HuH-7 (cell line): ENCODE data around the gene DGCR8.

ENCODE experiments used
- DNase-seq: peaks from one replicate; pipeline ENCODE4 v3.0.0; 2011; ENCODE audit warnings: low spot score

The DGCR8 gene

DNA sequence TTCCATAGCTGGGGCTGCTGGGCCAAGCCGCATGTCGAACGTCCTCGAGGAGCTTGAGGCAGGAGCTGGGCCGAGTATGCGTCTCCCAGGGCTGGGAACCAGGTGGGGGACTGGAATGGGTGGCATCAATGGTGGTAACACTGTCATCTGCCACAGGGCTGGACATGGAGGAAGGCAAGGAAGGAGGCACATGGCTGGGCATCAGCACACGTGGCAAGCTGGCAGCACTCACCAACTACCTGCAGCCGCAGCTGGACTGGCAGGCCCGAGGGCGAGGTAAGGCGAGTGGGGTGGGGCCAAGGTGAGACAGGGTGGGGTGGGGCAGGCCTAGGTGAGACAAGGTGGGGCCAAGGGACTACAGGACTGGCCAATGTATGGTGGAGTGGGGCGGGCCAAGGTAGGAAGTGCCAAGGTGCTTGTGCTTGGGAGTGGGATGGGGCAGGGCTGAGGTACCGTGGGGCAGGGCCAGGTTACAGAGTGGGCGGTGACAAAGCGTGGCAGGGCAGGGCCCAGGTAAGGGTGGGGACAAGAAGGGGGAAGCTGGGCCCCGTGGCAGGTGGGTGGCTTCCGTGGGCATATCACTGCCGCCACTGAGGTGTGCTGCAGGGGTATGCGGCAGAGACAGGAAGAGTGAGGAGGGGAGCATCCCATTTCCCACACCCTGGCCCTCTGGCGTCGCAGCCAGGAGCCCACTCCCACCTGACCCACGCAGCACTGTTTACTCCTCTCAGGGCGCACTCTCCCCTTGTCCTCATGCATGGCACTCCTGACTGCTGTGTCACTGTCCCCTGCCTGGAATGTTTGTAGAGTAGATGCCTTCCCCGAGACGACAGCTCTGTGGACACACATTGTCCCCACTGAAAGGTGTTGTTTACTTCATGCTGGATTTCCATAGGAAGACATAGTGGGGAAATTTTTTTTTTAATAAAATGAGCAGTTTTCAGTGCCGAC is 27.5 kb upstream of the DGCR8 start:
- no peak for DNase-seq

DNA sequence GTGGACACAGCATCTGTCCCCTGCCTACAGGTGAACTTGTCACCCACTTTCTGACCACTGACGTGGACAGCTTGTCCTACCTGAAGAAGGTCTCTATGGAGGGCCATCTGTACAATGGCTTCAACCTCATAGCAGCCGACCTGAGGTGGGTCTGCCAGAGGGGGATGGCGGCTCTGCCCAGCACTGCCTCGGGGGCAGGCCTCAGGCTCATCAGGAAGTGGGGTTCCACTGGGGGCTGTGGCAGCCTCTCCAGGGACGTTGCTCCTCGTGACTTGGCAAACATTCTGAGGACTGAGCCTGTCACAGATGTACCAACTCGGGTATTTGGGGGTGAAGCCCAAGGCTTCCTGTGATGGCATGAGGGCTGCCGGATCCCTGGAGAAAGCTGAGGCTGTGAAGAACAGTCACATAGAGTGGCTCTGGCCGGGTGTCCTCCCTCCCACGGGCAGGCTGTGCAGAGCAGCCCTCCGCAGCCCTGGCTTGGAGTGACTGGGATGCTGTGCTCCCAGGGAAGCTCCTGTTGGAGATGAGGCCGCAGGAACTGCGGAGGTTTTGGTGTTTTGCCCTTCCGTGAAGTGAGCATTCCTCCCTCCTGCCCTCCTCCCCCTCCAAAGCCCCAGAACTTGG is 26.5 kb upstream of the DGCR8 start:
- no peak for DNase-seq

GRCh38 chr22:20054034-20054427 is 26.0 kb upstream of the DGCR8 start:
- DNase-seq, result no peak

DNA sequence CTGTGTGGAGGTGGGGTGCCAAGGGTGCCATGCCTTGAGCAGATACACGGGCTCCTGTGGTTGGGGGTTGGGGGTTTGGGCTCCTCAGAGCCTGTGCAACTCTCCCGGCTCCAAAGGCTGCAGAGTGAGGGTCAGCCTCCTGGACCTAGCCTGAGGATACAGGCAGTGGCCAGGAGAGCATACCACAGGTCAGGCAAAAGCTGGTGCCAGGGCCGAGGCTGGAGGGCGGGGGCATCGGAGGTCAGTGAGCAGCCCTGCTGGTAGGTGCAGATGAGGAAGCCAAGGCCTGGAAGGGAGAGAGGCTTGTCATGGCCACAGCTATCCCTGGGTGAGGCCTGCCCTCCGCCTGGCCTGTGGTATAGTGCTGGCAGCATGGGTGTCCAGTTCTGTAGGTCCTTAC is 25.6 kb upstream of the DGCR8 start:
- DNase-seq, result no peak

GRCh38 chr22:20055144-20055543 is 24.9 kb upstream of the DGCR8 start:
- no peak for DNase-seq

DNA sequence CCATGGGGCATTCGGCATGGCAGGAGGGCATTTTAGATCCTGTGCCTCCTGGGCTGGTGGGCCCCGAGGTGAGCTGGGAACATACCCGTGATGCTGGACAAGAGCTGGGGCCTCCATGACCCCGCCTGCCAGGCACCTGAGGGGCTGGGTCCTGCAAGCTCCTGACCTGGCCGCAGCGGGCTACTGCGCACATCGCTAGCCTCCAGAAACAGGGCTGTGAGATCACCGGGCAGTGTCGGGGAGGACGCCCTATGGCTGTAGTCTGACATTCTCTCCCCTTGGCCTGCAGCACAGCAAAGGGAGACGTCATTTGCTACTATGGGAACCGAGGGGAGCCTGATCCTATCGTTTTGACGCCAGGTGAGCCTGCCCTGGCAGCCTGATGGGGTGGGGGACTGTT is 24.4 kb upstream of the DGCR8 start:
- DNase-seq, result no peak

DNA sequence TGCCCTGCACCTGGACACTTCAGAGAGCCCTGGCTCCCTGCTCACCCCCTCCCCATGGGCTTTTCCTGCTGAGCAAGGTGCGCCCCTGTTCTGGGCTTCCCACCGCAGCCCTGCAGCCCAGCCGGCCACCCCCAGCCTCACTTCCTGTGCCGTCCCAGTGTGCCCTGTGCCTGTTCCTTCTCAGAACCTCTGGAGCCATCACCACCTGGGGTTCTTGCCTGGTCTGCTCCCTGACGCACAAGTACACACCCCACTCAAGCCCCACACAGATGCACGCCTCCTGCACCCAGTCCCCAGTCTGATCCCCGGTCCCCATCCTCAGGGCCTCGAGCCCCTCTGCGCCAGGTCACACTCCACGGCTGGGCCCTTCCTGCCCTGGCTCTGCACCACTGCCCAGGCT is 23.9 kb upstream of the DGCR8 start:
- no peak for DNase-seq

GRCh38 chr22:20056696-20057386 is 23.2 kb upstream of the DGCR8 start:
- no peak for DNase-seq

GRCh38 chr22:20057596-20058268 is 22.3 kb upstream of the DGCR8 start:
- DNase-seq, result no peak

DNA sequence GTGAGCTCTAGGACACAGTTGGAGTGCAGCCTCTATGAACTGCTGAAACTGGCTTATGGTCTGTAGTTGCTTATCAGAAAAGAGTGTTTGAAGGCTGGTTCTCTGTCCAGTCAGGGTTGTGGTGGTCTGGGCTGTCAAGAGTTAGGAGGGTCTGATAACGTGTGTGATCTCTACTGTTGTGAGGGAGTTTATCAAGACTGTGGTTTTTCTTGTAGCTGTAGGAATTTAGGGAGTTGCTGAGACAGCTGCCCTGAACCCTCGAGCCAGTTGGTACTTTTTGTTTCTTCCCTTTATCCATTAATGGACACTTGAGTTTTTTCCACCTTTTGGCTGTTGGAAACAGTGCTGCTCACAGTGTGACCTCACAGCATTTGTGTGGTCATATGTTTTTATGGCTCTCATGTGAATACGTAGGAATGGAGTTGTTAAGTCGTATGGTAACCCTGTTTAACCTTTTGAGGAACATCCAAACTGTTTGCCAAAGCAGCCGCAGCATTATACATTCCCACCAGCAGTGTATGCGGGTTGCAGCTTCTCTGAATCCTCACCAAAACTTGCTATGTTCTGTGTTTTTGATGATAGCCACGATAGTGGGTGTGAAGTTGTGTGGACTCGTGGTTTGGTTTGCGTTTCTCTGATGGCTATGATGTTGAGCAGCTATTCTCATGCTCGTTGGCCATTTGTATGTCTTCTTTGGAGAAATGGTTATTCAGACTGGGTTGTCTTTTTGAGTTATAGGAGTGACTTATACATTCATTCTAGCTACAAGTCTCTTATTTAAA is 20.9 kb upstream of the DGCR8 start:
- DNase-seq, result no peak

GRCh38 chr22:20060700-20061480 is 19.2 kb upstream of the DGCR8 start:
- DNase-seq, result no peak

- DNase-seq, result no peak
These were observed 18.6 kb upstream of the DGCR8 start for GRCh38 chr22:20061481-20061861.

GRCh38 chr22:20062043-20062765 is 17.8 kb upstream of the DGCR8 start:
- no peak for DNase-seq

GRCh38 chr22:20062766-20063083 is 17.3 kb upstream of the DGCR8 start:
- no peak for DNase-seq

- DNase-seq, result no peak
These were observed 16.5 kb upstream of the DGCR8 start for GRCh38 chr22:20063271-20064139.

- no peak for DNase-seq
These were observed 15.9 kb upstream of the DGCR8 start for GRCh38 chr22:20064140-20064480.

- DNase-seq, result no peak
These were observed 15.3 kb upstream of the DGCR8 start for GRCh38 chr22:20064545-20065262.

GRCh38 chr22:20065896-20066616 is 14.0 kb upstream of the DGCR8 start:
- no peak for DNase-seq
